Measurements from ENCODE around the gene CALY. TPM values are rescaled to one million over a fixed set of nuclear protein-coding genes. Genes with fewer than 3 reads are reported as not detected.

The CALY gene
- total RNA-seq, 1 experiment from 2014 or later = not detected

GRCh38 chr10:133310789-133311188, 25.9 kb downstream of the CALY start:
- no TSS peak for BruUV-seq (replicated peaks)
- no peaks in the 10 kb centered on the region for H3K9me3 ChIP-seq (ENCODE audit: low read depth, low read length, poor library complexity, severe bottlenecking)
- no peak overlapping the region for H3K27ac ChIP-seq (ENCODE audit: low read depth, low read length, poor library complexity, severe bottlenecking)
- intact Hi-C loops (cut with micrococcal nuclease; ENCODE audit: unreplicated experiment) = no loop called here
- CTCF ChIA-PET = no interaction called here
- no peak overlapping the region for H3K4me3 ChIP-seq (ENCODE audit: low read depth, low read length, poor library complexity, severe bottlenecking)
- H3K4me1 ChIP-seq (ENCODE audit: insufficient read depth, low read length, poor library complexity, severe bottlenecking) = peaks cover 3% of the 10 kb centered on the region
- H3K27me3 ChIP-seq (replicated peaks; ENCODE audit: insufficient read depth, low read depth, low read length, poor library complexity) = no peaks in the 10 kb centered on the region
- POLR2A ChIA-PET (ENCODE audit: low non-redundant PET) = no interaction called here
- peaks cover 14% of the 10 kb centered on the region for H3K36me3 ChIP-seq (ENCODE audit: insufficient read depth, low read length, poor library complexity, severe bottlenecking)
- DNase-seq (ENCODE audit: low spot score) = no peak
- TF ChIP-seq, protein P1, sequence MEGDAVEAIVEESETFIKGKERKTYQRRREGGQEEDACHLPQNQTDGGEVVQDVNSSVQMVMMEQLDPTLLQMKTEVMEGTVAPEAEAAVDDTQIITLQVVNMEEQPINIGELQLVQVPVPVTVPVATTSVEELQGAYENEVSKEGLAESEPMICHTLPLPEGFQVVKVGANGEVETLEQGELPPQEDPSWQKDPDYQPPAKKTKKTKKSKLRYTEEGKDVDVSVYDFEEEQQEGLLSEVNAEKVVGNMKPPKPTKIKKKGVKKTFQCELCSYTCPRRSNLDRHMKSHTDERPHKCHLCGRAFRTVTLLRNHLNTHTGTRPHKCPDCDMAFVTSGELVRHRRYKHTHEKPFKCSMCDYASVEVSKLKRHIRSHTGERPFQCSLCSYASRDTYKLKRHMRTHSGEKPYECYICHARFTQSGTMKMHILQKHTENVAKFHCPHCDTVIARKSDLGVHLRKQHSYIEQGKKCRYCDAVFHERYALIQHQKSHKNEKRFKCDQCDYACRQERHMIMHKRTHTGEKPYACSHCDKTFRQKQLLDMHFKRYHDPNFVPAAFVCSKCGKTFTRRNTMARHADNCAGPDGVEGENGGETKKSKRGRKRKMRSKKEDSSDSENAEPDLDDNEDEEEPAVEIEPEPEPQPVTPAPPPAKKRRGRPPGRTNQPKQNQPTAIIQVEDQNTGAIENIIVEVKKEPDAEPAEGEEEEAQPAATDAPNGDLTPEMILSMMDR (conservative IDR thresholded peaks at IDR 0.05; ENCODE audit: low read depth, low read length) = no peak
- no peak for TF ChIP-seq EZH2 (IDR thresholded peaks at IDR 0.05; ENCODE audit: borderline replicate concordance, low read depth, low read length, poor library complexity, severe bottlenecking)

- intact Hi-C loops (cut with micrococcal nuclease; ENCODE audit: unreplicated experiment) = no loop called here
- no TSS peak for BruUV-seq (replicated peaks)
Measured at GRCh38 chr10:133310399-133310755, 26.3 kb downstream of the CALY start.

GRCh38 chr10:133309720-133310398, 26.8 kb downstream of the CALY start:
- peaks cover 14% of the 10 kb centered on the region for H3K36me3 ChIP-seq (ENCODE audit: insufficient read depth, low read length, poor library complexity, severe bottlenecking)
- peaks cover 3% of the 10 kb centered on the region for H3K4me1 ChIP-seq (ENCODE audit: insufficient read depth, low read length, poor library complexity, severe bottlenecking)
- intact Hi-C loops (cut with micrococcal nuclease; ENCODE audit: unreplicated experiment) = no loop called here
- H3K27me3 ChIP-seq (replicated peaks; ENCODE audit: insufficient read depth, low read depth, low read length, poor library complexity) = no peaks in the 10 kb centered on the region
- no peak overlapping the region for H3K4me3 ChIP-seq (ENCODE audit: low read depth, low read length, poor library complexity, severe bottlenecking)
- no peak for DNase-seq (ENCODE audit: low spot score)
- CTCF ChIA-PET = no interaction called here
- BruUV-seq (replicated peaks) = no TSS peak
- no peak overlapping the region for H3K27ac ChIP-seq (ENCODE audit: low read depth, low read length, poor library complexity, severe bottlenecking)
- no peaks in the 10 kb centered on the region for H3K9me3 ChIP-seq (ENCODE audit: low read depth, low read length, poor library complexity, severe bottlenecking)
- POLR2A ChIA-PET (ENCODE audit: low non-redundant PET) = no interaction called here
- TF ChIP-seq, protein P1 (conservative IDR thresholded peaks at IDR 0.05; ENCODE audit: low read depth, low read length) = no peak
- no peak for TF ChIP-seq EZH2 (IDR thresholded peaks at IDR 0.05; ENCODE audit: borderline replicate concordance, low read depth, low read length, poor library complexity, severe bottlenecking)

More at GRCh38 chr10:133310399-133310755, 26.3 kb downstream of the CALY start:
- ChIA-PET POLR2A (ENCODE audit: low non-redundant PET) (no interaction called here), CTCF (no interaction called here)
- no peak overlapping the region for H3K4me3 ChIP-seq (ENCODE audit: low read depth, low read length, poor library complexity, severe bottlenecking)
- peaks cover 14% of the 10 kb centered on the region for H3K36me3 ChIP-seq (ENCODE audit: insufficient read depth, low read length, poor library complexity, severe bottlenecking)
- no peak overlapping the region for H3K27ac ChIP-seq (ENCODE audit: low read depth, low read length, poor library complexity, severe bottlenecking)
- TF ChIP-seq, protein P1 (conservative IDR thresholded peaks at IDR 0.05; ENCODE audit: low read depth, low read length) = no peak
- no peak for TF ChIP-seq EZH2 (IDR thresholded peaks at IDR 0.05; ENCODE audit: borderline replicate concordance, low read depth, low read length, poor library complexity, severe bottlenecking)
- DNase-seq (ENCODE audit: low spot score) = no peak
- H3K9me3 ChIP-seq (ENCODE audit: low read depth, low read length, poor library complexity, severe bottlenecking) = no peaks in the 10 kb centered on the region
- peaks cover 3% of the 10 kb centered on the region for H3K4me1 ChIP-seq (ENCODE audit: insufficient read depth, low read length, poor library complexity, severe bottlenecking)
- H3K27me3 ChIP-seq (replicated peaks; ENCODE audit: insufficient read depth, low read depth, low read length, poor library complexity) = no peaks in the 10 kb centered on the region
